ENCODE measurements around the gene TAGLN2.
A peak's percentile ranks its signal among the peaks of the same experiment; 100 is the strongest.

TAGLN2 gene

GRCh38 chr1:159916242-159917051 is 8.9 kb downstream of the TAGLN2 start:
- H3K27ac ChIP-seq (ENCODE audit: insufficient read depth in 1 of 2, low read depth in 1 of 2, low read length in 2 of 2, poor library complexity in 1 of 2, severe bottlenecking in 2 of 2): peak overlapping the region; percentile 30 to 50
- POLR2A ChIA-PET: interaction anchor here (0.7 kb wide), 1 partner anchor 17 kb away, joined by 3 read pairs; no protein-coding TSS in a partner anchor

GRCh38 chr1:159915571-159916241 is 9.6 kb downstream of the TAGLN2 start:
- Histone ChIP-seq H3K36me3 (ENCODE audit: control insufficient read depth in 4 of 4, insufficient read depth in 4 of 4, low read length in 3 of 4) (peaks cover 11 to 55% (median 41%) of the 10 kb centered on the region in 4 experiments), H3K9me3 (ENCODE audit: control extremely low read depth in 1 of 5, control insufficient read depth in 4 of 5, insufficient read depth in 2 of 5, low read depth in 1 of 5, low read length in 4 of 5) (no peaks in the 10 kb centered on the region), H3K4me3 (ENCODE audit: control insufficient read depth in 1 of 7, extremely low read depth in 1 of 7, insufficient read depth in 4 of 7, low read depth in 2 of 7, low read length in 6 of 7) (no peak overlapping the region), H3K27me3 (replicated peaks in 2 of 5; ENCODE audit: control insufficient read depth in 4 of 5, insufficient read depth in 5 of 5, low read length in 4 of 5) (no peaks in the 10 kb centered on the region), H3K27ac (ENCODE audit: insufficient read depth in 1 of 2, low read depth in 1 of 2, low read length in 2 of 2, poor library complexity in 1 of 2, severe bottlenecking in 2 of 2) (peak overlapping the region; percentile 7 to 50), H3K4me1 (ENCODE audit: control extremely low read depth in 1 of 4, control insufficient read depth in 4 of 4, insufficient read depth in 4 of 4, low read length in 3 of 4) (peaks cover 25 to 96% (median 87%) of the 10 kb centered on the region in 4 experiments)
- ChIA-PET POLR2A (interaction anchor here (0.7 kb wide), 2 partner anchors 15 to 17 kb away, joined by 3 read pairs; no protein-coding TSS in a partner anchor), CTCF (interaction anchor here (0.8 to 13.6 kb wide), 7 partner anchors 8 to 127 kb away, joined by 3 to 250 read pairs (median 4); partner anchors contain the start of gene TAGLN2)
- 100% methylated on average over 3 of the region's 5 CpGs for WGBS (ENCODE audit: insufficient coverage)
- DNase-seq: no peak

More at GRCh38 chr1:159916242-159917051, 8.9 kb downstream of the TAGLN2 start:
- no peak for DNase-seq
- Histone ChIP-seq H3K4me3 (ENCODE audit: control insufficient read depth in 1 of 7, extremely low read depth in 1 of 7, insufficient read depth in 4 of 7, low read depth in 2 of 7, low read length in 6 of 7) (no peak overlapping the region), H3K4me1 (ENCODE audit: control extremely low read depth in 1 of 4, control insufficient read depth in 4 of 4, insufficient read depth in 4 of 4, low read length in 3 of 4) (peaks cover 21 to 96% (median 87%) of the 10 kb centered on the region in 4 experiments), H3K9me3 (ENCODE audit: control extremely low read depth in 1 of 5, control insufficient read depth in 4 of 5, insufficient read depth in 2 of 5, low read depth in 1 of 5, low read length in 4 of 5) (no peaks in the 10 kb centered on the region), H3K36me3 (ENCODE audit: control insufficient read depth in 4 of 4, insufficient read depth in 4 of 4, low read length in 3 of 4) (peaks cover 11 to 57% (median 44%) of the 10 kb centered on the region in 4 experiments), H3K27me3 (replicated peaks in 2 of 5; ENCODE audit: control insufficient read depth in 4 of 5, insufficient read depth in 5 of 5, low read length in 4 of 5) (no peaks in the 10 kb centered on the region)
- CTCF ChIA-PET: interaction anchor here (1.1 to 13.6 kb wide), 7 partner anchors 9 to 128 kb away, joined by 3 to 250 read pairs (median 4); partner anchors contain the start of gene TAGLN2
- WGBS (ENCODE audit: insufficient coverage): 86% methylated on average over 9 of the region's 9 CpGs

- no peak overlapping the region for H3K4me3 ChIP-seq (ENCODE audit: control insufficient read depth in 1 of 7, extremely low read depth in 1 of 7, insufficient read depth in 4 of 7, low read depth in 2 of 7, low read length in 6 of 7)
- H3K27me3 ChIP-seq (replicated peaks in 2 of 5; ENCODE audit: control insufficient read depth in 4 of 5, insufficient read depth in 5 of 5, low read length in 4 of 5): no peaks in the 10 kb centered on the region
- DNase-seq: no peak
- peaks cover 27 to 94% (median 86%) of the 10 kb centered on the region in 4 experiments for H3K4me1 ChIP-seq (ENCODE audit: control extremely low read depth in 1 of 4, control insufficient read depth in 4 of 4, insufficient read depth in 4 of 4, low read length in 3 of 4)
- peak overlapping the region in 1 of 2 experiments; percentile 99 for H3K27ac ChIP-seq (ENCODE audit: insufficient read depth in 1 of 2, low read depth in 1 of 2, low read length in 2 of 2, poor library complexity in 1 of 2, severe bottlenecking in 2 of 2)
- peaks cover 5 to 42% (median 28%) of the 10 kb centered on the region in 4 experiments for H3K36me3 ChIP-seq (ENCODE audit: control insufficient read depth in 4 of 4, insufficient read depth in 4 of 4, low read length in 3 of 4)
- POLR2A ChIA-PET: interaction anchor here (0.6 to 1.4 kb wide), 3 partner anchors 9 to 10 kb away, joined by 3 read pairs; no protein-coding TSS in a partner anchor
- no peaks in the 10 kb centered on the region for H3K9me3 ChIP-seq (ENCODE audit: control extremely low read depth in 1 of 5, control insufficient read depth in 4 of 5, insufficient read depth in 2 of 5, low read depth in 1 of 5, low read length in 4 of 5)
- 86% methylated on average over 8 of the region's 10 CpGs for WGBS (ENCODE audit: insufficient coverage)
- CTCF ChIA-PET: interaction anchor here (1.0 to 13.6 kb wide), 2 partner anchors 10 to 21 kb away, joined by 3 to 250 read pairs; no protein-coding TSS in a partner anchor
Observed at GRCh38 chr1:159914252-159915018, 10.9 kb downstream of the TAGLN2 start.

- ChIA-PET CTCF (no interaction called here), POLR2A (interaction anchor here (0.8 to 1.4 kb wide), 2 partner anchors 10 to 11 kb away, joined by 3 read pairs; no protein-coding TSS in a partner anchor)
- peaks cover 4 to 34% (median 20%) of the 10 kb centered on the region in 4 experiments for H3K36me3 ChIP-seq (ENCODE audit: control insufficient read depth in 4 of 4, insufficient read depth in 4 of 4, low read length in 3 of 4)
- peaks cover 29 to 94% (median 85%) of the 10 kb centered on the region in 4 experiments for H3K4me1 ChIP-seq (ENCODE audit: control extremely low read depth in 1 of 4, control insufficient read depth in 4 of 4, insufficient read depth in 4 of 4, low read length in 3 of 4)
- H3K27me3 ChIP-seq (replicated peaks in 2 of 5; ENCODE audit: control insufficient read depth in 4 of 5, insufficient read depth in 5 of 5, low read length in 4 of 5): no peaks in the 10 kb centered on the region
- H3K27ac ChIP-seq (ENCODE audit: insufficient read depth in 1 of 2, low read depth in 1 of 2, low read length in 2 of 2, poor library complexity in 1 of 2, severe bottlenecking in 2 of 2): peak overlapping the region; percentile 99
- 96% methylated on average over 3 of the region's 5 CpGs for whole genome bisulfite sequencing (ENCODE audit: insufficient coverage)
- no peak for DNase-seq
- H3K9me3 ChIP-seq (ENCODE audit: control extremely low read depth in 1 of 5, control insufficient read depth in 4 of 5, insufficient read depth in 2 of 5, low read depth in 1 of 5, low read length in 4 of 5): no peaks in the 10 kb centered on the region
- H3K4me3 ChIP-seq (ENCODE audit: control insufficient read depth in 1 of 7, extremely low read depth in 1 of 7, insufficient read depth in 4 of 7, low read depth in 2 of 7, low read length in 6 of 7): no peak overlapping the region
Observed at GRCh38 chr1:159913451-159914192, 11.7 kb downstream of the TAGLN2 start.

- peaks cover 0 to 17% (median 8%) of the 10 kb centered on the region in 4 experiments for H3K36me3 ChIP-seq (ENCODE audit: control insufficient read depth in 4 of 4, insufficient read depth in 4 of 4, low read length in 3 of 4)
- peaks cover 23 to 81% (median 76%) of the 10 kb centered on the region in 4 experiments for H3K4me1 ChIP-seq (ENCODE audit: control extremely low read depth in 1 of 4, control insufficient read depth in 4 of 4, insufficient read depth in 4 of 4, low read length in 3 of 4)
- 28% methylated on average over 4 of the region's 6 CpGs for WGBS (ENCODE audit: insufficient coverage)
- H3K27ac ChIP-seq (ENCODE audit: insufficient read depth in 1 of 2, low read depth in 1 of 2, low read length in 2 of 2, poor library complexity in 1 of 2, severe bottlenecking in 2 of 2): peak overlapping the region; percentile 99
- DNase-seq: no peak
- ChIA-PET POLR2A (no interaction called here), CTCF (interaction anchor here (1.2 to 1.7 kb wide), 3 partner anchors 11 to 113 kb away, joined by 3 to 6 read pairs (median 5); no protein-coding TSS in a partner anchor)
- no peaks in the 10 kb centered on the region for H3K27me3 ChIP-seq (replicated peaks in 2 of 5; ENCODE audit: control insufficient read depth in 4 of 5, insufficient read depth in 5 of 5, low read length in 4 of 5)
- peak overlapping the region in 1 of 7 experiments; percentile 56 for H3K4me3 ChIP-seq (ENCODE audit: control insufficient read depth in 1 of 7, extremely low read depth in 1 of 7, insufficient read depth in 4 of 7, low read depth in 2 of 7, low read length in 6 of 7)
- no peaks in the 10 kb centered on the region for H3K9me3 ChIP-seq (ENCODE audit: control extremely low read depth in 1 of 5, control insufficient read depth in 4 of 5, insufficient read depth in 2 of 5, low read depth in 1 of 5, low read length in 4 of 5)
Observed at GRCh38 chr1:159911326-159912070, 13.8 kb downstream of the TAGLN2 start.
